HG02970 (cell line): ENCODE data around the gene DMBX1.

ENCODE experiments used
- ATAC-seq: cut with Tn5 transposase; IDR thresholded peaks from one replicate; pipeline ENCODE4 v1.9.1; 2021; ENCODE audit warnings: mild to moderate bottlenecking, moderate library complexity, moderate number of reproducible peaks; ENCODE audit not compliant: unreplicated experiment, low FRiP score

Gene DMBX1

GRCh38 chr1:46458846-46459245, 30.8 kb upstream of the DMBX1 start:
- no peak for ATAC-seq

DNA sequence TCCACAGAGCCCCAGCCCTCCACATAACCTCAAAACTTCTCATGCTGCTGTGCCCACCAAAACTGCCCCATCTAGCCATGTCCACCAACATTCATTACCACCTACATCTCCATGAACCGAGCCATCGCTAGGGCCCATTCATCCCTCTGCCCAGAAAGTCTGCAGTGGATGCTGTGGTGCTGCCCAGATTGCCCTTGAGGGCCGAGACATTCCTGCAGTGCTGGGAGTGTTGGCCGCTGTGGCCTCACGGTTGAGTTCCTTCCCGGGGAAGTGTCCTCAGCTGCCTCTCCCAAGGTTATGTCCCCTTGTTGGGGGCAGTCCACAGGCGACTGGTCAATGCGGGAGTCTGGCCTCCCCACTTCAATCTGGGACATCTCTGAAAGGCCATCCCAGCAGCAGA, 30.3 kb upstream of the DMBX1 start:
- no peak for ATAC-seq

DNA sequence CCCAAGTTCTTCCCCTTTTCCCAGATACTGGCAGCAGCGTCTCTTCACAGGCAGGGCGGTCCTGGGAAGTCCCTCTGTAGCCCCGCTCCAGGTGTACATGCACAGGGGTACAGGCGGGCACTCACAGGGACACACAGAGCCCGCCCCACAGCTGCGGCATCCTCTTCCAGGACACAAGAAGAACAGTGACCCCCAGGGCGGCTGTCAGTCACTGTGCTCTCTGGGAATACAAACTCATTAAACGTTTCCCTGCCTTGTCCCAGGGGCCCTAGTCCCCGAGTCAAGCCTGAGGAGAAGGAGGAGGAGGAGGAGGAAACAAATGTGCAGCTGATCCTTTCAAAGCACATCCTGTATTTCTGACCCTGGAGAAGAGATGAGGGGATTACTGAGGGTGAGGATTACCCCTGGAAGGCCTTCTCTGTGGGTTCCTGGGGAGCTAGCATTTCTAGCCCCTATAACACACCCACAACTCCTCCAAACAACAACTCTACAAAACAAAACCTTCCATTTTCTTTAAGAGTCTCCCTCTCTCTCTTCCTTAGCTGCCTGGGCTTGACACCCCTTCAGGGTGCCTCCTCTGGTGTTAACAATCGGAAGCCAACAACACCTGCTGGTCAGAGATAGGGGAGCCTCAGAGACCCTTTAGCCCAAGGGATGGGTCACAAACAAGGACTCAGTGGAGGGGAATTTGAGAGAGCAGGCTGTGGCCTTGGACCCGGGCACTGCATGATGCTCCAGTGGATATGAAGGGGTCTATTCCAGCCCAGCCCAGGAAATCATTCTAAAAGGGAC, 28.4 kb upstream of the DMBX1 start:
- ATAC-seq, result no peak

DNA sequence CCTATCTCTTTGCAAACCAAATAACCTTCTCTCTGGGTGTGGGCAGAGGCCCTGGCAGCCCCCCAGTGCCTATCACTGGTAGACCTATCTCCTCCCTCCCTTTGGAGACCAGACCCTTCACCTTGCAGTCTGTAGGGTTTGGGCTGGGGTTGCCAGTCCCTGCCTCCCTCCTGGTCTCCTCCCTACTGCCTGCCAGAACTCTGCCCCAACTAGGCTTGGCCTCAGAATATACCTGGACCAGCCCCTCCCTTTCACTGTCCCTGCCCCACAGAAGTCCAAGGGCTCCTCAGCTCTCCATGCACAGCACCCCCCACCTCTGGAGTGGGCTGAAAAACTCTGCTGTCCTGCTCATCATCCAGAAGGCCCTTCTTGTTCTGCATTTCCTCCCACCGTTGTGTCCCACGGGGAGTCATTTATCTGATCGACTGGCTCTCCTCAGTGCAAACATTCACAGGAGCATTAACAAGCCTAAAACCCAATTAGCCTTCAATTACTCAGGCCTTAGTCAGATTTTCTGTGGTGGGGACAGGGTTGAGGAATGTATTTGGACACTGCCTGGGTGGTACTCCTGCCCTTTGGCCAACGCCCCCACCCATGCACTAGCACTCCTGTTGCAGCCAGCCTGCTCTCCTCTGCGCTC, 27.7 kb upstream of the DMBX1 start:
- ATAC-seq, result no peak

DNA sequence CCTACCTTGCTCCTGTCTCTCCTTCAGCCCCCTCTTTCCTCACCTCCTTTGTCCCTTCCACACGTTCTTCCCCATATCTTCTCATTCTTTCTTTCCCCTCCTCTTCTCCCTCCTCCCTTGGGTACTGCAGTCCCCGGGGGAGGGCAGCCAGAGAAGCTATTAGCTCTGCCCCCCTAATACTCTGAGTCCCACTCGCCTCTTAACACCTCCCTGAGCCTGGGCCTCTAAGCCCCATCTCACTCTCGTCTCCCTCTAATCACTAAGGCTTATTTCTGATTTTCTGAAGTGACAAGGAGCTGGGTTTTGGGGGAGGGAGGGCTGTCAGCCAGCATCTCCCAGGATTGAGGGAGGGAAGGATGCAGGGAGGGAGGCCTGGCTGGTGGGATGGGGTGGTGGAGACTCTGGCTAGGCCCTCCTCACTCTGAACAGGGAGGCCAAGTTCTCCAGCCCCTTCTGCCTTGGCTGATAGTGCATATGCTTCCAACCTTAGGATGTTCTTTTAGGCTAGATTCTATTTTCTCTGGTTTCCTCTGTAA, 25.6 kb upstream of the DMBX1 start:
- no peak for ATAC-seq

DNA sequence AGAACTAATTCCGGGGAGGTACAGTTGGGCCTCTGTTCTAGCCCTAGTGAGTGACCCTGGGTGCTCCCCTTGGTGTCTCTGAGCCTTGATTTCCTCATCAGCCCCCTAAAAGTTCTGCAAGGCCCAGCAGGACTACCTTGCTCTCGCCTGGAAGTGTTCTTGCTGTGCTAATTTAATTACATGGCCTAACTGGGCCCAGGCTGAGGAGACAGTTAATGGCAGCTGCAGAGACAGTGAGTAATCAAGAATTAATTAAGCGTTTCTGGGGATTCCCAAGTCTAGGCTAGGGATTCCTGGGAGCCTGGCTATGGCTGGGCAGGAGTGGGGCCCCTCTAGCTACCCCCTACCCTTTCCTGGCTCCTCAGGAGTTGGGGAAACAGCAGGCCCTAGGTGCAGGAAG, 24.7 kb upstream of the DMBX1 start:
- ATAC-seq, result no peak

- no peak for ATAC-seq
Observed at GRCh38 chr1:46465981-46466476, 23.6 kb upstream of the DMBX1 start.

- no peak for ATAC-seq
Observed at GRCh38 chr1:46466477-46467182, 23.0 kb upstream of the DMBX1 start.

DNA sequence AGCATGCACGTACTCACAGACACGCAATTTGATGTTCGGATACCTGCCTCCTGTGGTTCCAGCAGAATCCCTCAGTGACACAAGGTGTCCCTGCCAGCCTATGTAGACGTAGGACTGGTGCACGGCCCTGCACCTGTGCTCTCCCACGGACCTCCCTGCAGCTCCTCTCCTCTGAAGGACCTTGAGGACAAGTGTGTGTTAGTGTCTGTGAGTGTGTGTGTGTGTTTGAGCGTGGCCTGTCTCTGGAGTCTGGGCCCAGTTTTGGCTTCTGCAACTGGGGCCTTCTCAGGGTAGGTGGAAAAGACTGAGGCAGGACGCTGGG, 22.5 kb upstream of the DMBX1 start:
- no peak for ATAC-seq

DNA sequence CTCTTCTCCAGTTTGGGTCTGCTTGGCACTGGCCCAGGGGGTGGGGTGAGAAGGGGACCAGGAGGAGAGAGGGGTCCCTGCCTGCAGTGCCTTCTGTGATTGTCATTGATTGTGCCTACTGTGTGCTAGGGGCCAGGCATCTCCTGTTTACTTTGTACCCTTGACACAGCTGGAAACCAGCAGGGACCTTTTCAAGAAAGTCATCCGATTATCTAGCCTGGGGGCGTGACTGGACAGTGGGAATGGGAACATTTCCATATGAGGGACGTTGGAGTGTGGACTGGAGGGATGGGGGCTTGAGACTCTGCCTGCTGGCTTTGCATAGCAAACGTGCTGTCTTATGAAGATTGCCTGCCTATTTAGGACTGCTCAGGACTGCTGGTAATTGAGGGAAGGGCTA, 19.8 kb upstream of the DMBX1 start:
- no peak for ATAC-seq

DNA sequence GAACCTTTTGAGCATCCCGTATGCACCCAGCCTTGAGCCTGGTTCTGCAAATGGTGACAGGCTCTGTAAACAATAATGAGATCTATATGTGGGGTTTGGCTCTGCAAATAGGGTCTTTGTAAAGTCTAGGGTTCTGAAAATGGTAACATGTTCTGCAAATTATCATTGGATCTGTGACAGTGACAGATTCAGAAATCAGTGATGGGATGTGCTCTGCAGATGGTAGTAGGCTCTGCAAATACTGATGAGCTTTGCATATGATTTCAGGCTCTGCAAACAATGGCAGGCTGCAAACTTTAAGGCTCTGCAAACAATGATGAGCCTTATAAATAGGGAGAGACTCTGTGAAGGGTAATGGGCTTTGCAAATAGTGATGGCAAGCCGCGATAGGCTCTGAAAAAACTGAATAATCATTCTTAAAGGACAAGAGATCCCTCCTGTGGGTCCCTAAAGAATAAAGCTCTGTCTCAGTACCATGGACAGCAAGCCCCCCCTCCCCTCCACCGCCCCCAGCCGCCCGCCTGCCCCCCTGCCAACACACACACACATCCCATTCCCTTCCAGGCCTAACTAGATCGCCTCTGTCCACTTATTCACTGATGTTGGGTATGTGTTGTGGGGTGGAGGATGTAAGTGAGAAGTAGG, 17.7 kb upstream of the DMBX1 start:
- ATAC-seq, result no peak

DNA sequence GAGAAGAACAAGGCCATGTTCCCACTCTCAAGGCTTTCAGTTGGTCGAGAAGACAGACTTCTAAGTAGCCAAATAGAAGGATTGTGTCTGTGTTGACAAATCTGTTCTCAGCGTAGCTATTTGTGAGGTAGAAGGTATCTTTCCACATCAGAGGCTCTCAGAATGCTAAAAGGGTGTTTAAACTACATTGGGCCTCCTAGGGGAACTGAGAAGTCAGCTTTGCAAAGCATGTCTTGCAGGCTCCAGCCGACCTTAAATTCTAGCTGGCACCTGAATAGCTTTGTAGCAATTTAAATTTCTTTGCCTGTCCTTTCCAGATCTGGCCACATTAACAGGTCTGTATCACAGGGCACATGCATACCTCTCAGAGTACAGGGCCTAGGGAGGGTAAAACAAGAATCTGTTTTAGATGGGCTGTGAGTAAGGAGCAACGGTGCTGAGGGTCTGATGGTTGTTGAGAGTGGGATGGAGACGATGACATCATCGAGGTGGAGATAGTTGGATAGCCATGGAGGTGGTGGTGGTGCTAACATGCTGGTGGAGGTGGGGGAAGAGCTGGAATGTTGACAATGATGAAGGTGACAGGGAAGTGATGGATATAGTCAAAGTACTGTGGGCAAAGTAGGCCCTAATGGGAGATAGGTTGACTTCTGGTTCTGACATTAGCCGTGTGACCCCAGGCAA, 17.0 kb upstream of the DMBX1 start:
- ATAC-seq, result no peak

DNA sequence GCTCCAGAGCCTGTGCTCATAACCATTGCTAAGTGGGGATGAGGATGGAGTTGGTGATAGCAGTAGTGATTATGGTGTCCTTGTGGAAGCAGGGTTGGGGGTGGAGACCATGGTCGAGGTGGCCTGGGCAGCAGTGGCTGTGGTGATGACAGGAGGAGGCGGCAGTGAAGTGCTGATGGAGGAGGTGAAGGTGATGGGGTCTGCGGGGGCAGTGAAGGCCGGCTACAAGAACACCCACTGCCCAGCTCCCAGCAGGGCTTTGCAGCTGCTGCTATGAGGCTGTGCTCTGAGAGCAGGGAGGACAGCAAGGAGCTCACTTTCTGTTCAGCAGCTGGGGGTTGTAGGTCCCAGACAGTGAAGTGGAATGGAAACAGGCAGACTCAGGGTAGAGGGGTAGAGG, 15.6 kb upstream of the DMBX1 start:
- ATAC-seq, result no peak

DNA sequence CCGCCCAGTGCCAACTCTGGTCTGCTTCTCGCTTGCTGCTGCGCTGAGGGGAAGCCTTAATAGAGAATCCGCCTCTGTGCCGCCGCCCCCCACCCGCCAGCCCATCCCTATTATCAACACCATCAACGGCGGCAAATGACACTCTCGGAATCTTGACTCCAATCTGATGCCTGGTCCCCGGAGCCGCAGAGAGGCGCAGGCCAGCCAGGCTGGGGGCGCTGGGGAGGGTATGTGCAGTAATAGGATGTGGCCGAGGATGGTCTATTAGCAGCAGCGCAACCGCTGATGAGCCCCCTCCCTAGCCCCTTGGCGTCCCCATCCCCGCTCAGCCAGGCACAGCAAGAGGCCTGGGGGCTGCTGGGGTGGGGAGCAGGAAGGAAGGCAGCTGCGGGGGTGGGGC, 15.1 kb upstream of the DMBX1 start:
- no peak for ATAC-seq

- no peak for ATAC-seq
Observed at GRCh38 chr1:46476673-46477072, 13.0 kb upstream of the DMBX1 start.

- ATAC-seq, result no peak
Observed at GRCh38 chr1:46477153-46477929, 12.3 kb upstream of the DMBX1 start.

GRCh38 chr1:46478721-46479485, 10.7 kb upstream of the DMBX1 start:
- ATAC-seq, result no peak

GRCh38 chr1:46479744-46480350, 9.8 kb upstream of the DMBX1 start:
- no peak for ATAC-seq
